PFSK-1 (cell line): Measurements from ENCODE around the gene KDM5B.

Source experiments
- REST ChIP-seq, 2 experiments: IDR thresholded peaks; 2 replicates each; pipeline versions ENCODE4 v1.6.1 to v1.8.0; 2011 to 2012; ENCODE audit warnings: low read depth in 2 of 2, low read length in 2 of 2, control low read depth in 1 of 2, inconsistent platforms in 1 of 2, mild to moderate bottlenecking in 1 of 2, moderate library complexity in 1 of 2; ENCODE audit not compliant: insufficient read depth in 1 of 2
- SIN3A ChIP-seq: IDR thresholded peaks from 2 replicates; pipeline ENCODE4 v1.6.1; 2012; ENCODE audit warnings: mild to moderate bottlenecking, low read length, moderate library complexity, borderline replicate concordance; ENCODE audit not compliant: insufficient read depth

GRCh38 chr1:202835548-202836072, 27.4 kb upstream of the KDM5B start:
- TF ChIP-seq REST (IDR thresholded peaks at IDR 0.05; ENCODE audit: insufficient read depth in 1 of 2, low read depth in 2 of 2, low read length in 2 of 2), result no peak
- no peak for TF ChIP-seq SIN3A
